Measurements from ENCODE around the gene GPD2.

Gene GPD2

DNA sequence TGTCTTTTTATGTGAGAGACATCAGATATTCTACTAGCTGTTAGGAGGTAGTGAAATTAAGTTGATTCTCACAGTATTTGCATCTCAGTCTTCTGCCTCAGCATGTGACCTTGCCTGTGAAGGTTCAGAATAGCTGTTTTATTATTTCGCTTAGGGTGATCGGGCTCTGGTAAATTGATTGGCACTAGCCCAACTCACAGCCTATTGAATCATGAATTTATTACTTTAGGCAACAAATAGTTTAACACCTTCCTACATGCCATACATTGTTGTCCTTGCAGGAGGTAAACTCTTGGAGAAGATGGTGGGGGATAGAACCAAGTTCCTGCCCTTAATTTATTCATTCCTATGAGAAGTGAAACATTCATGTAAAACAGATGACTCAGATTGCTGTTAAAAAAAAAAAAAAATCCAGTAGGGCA is 101.9 kb downstream of the GPD2 start:
- no peak for DNase-seq

- no peak for DNase-seq
Observed at GRCh38 chr2:156539086-156539860, 103.1 kb downstream of the GPD2 start.

DNA sequence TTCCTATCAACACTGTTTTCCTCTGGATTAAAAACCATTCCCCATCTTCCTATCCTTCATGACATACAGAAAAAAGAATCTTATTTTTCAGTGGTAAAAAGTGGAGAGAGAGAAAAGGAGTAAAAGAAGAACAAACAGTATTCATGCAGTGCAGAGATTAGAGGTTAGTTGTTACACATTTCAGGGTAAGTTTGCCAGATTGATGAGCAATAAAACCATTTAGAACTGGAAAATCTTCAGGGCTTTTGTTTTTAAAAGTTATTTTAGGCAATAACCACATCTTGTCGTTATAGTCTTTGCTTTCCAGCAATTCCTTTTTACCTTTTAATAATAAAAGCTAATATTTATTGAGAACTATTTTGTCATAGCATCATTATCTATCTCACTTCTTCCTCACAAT is 104.5 kb downstream of the GPD2 start:
- DNase-seq, result no peak

GRCh38 chr2:156541229-156541628 is 105.0 kb downstream of the GPD2 start:
- no peak for DNase-seq

- no peak for DNase-seq
Observed at GRCh38 chr2:156541706-156542105, 105.5 kb downstream of the GPD2 start.

- DNase-seq, result no peak
Observed at GRCh38 chr2:156548413-156548812, 112.2 kb downstream of the GPD2 start.

GRCh38 chr2:156553714-156554442 is 117.7 kb downstream of the GPD2 start:
- no peak for DNase-seq

DNA sequence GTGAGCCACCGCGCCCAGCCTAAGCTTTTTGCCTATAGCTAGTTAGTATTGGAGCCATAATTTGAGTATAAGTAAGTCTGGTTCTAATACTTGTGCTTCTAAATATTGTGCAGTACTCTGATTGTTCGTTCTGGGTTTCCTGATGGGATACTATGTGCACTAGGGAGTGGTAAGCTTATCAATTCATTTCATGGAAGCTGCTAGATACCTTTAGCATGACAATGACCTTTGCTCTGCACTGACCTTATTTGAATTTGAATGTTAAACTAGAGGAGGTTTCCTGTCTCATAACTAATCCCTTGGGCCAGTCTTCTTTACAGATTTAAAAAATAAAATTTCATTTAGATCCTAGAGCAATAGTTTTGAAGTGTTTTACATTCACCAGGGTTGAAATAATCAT is 125.1 kb downstream of the GPD2 start:
- no peak for DNase-seq

- no peak for DNase-seq
Observed at GRCh38 chr2:156562124-156562523, 125.9 kb downstream of the GPD2 start.

DNA sequence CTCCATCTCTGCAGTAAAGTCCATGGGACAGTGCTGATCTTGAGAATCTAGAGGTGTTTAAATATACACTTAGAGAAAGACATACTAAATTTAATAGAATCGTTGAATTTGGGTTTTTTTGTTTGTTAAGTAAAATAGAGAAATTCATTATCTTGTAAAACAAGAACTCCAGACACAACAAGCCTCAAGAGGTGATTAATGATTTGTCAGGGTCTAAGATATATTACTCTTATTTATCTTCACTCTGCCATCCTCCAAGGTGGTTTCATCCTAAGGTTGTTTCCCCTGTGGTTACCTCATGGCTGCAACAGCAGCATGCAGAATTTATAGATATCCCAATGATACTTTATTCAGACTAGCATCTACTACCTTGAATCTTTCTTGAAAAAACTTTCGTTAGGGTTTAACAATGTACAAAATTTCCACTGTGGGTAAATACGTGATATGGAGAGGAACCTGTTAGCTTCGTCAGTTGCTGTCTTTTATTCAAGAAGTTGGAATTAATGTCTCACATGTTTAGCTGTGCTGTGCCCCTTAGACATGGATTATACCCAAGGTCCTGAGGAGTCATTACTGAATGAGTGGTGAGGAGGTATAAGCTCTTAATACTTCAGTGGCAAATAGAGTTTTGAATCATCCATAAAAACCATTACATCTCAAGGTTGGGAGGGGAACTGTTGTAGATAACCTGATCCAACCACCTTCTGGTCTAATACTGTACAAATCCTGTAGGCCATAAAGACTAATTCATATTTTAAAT is 128.0 kb downstream of the GPD2 start:
- DNase-seq, result no peak

DNA sequence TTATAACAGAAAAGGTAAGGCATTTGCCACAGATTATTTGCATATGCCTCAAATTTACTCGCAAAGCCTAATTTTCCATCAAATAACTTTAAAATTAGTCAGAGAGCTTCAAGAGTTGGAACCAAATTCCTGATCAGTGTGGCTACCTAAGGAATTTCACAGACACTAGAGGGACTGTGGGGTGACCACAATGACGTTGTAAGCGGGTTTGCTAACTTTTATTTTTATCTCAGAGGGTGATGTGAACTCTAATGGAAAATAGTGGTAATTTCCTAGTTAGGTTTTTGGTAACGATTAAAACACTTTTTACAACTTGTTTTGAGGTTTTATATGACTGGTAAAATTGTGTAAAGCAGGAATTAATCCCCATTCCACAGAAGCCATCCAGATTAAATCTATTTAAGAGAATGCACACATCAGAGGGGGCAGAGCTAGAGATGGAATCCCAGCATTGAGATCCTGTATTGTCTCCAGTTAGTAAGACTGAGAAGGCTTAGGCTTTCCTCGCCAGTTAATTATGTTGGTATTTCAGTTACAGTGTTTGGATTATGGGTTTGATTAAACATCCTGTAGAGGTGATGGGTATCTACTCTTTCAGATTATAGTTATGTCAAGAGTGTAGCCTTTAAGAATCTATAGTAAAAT is 129.0 kb downstream of the GPD2 start:
- no peak for DNase-seq

DNA sequence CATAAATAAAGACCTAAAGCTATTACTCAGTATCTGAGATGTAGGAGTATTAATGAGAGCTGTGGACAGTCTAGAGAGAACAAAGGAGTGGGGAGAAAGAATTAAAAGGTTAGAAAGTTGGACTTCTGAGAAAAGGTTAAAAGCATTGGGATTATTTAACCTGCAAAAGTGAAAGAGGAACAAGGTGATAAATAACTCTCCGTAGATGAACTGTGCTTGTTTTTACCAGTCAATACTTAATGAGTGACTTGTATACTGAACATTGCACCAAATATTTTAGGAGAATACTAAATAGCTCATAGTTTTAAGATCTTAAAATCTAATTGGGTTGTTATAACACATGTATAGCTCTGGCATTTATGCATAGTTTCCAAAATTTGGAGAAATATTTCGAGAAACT is 137.5 kb downstream of the GPD2 start:
- DNase-seq, result no peak

DNA sequence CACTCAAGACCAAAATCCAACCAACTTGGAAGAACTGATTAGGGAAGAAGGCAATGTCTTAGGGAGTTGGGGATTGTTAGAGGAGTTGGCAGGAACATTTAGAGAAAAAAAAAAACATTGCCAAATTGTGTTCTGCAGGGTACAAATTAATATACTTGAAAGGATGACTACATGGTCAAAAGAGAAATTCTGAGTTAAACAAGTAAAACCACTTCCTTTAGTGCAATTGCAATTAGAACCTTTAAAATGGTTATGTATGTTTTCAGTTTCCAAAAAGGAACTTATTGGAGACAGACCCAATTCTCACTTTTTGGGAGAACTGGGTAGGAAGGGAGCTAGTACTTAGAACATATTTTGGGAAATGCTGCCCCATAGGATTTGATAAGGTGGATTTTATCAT is 137.9 kb downstream of the GPD2 start:
- no peak for DNase-seq

GRCh38 chr2:156576005-156576404 is 139.8 kb downstream of the GPD2 start:
- no peak for DNase-seq

DNA sequence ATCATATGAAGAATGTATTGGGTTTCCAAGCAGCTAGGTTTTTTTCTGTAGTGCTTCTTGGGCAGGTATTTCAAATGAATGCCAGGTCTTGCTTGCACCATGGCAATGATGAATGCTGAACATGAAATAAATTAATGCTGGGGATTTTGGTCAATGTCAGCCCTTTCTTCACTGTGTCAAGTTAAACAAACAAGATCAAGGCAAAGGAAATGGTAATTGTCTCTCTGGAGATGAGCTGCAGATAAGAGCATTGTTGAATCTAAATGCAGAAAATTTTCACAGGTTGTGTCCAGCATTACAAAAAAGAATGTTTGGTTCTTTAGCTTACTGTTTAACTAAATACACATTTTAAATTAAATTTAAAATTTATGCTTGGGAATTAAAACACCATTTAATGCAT is 144.3 kb downstream of the GPD2 start:
- no peak for DNase-seq

- no peak for DNase-seq
Observed at GRCh38 chr2:156581280-156581679, 145.1 kb downstream of the GPD2 start.

DNA sequence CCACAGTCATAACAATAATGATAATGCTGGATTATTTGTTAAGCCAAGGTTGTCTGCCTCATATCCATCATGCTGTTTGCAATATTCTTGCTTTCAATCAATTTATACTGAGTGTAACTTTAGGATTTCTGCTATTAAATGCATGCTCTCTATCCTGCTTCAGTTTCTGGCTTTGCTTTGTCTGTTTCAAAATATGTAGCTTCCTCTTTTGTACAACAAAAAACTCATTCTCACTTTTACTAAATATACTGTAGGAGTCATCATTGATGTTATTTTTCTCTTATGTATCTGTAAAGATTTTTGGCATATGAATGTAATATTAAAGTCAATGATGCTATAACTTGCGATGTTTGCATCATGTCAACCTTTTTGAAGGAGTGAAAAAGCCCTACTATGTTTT is 149.3 kb downstream of the GPD2 start:
- DNase-seq, result no peak

GRCh38 chr2:156586621-156587020 is 150.4 kb downstream of the GPD2 start:
- DNase-seq, result no peak

DNA sequence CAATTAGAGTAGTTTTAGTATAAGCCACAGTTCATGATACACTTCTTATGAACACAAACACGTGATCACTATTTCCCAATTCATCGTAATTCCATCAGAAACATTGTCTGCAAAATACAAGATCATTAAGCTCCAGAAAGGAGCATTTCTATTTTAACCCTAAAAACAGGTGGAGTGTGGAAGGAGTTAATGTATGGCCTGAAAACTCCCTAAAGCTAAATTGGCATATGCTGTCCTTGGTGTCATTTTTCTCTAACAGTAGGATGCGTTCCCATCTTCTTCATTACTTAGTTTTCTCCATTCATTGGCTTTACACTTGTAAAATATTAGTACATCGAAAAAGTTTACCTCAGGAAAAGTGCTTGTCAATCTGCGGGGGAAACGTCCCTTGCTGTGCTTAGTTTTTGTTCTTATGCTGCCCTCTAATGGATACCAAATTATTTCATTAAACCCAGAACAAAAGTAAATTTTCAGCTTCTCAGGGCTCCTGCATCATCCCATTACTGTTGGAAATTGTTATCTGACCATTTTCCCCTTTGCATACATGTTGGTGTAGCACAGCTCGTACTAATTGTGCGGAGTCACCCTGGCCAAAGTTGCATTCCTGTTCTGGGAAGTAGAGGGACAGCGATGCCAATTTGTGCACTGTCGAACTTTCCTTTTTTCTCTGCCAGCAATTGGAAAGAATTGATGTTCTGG is 153.4 kb downstream of the GPD2 start:
- DNase-seq, result no peak

- DNase-seq, result no peak
Observed at GRCh38 chr2:156590085-156590739, 154.0 kb downstream of the GPD2 start.

- no peak for DNase-seq
Observed at GRCh38 chr2:156592809-156593593, 156.8 kb downstream of the GPD2 start.
